Measurements from ENCODE around the gene NETO2.

The NETO2 gene

DNA sequence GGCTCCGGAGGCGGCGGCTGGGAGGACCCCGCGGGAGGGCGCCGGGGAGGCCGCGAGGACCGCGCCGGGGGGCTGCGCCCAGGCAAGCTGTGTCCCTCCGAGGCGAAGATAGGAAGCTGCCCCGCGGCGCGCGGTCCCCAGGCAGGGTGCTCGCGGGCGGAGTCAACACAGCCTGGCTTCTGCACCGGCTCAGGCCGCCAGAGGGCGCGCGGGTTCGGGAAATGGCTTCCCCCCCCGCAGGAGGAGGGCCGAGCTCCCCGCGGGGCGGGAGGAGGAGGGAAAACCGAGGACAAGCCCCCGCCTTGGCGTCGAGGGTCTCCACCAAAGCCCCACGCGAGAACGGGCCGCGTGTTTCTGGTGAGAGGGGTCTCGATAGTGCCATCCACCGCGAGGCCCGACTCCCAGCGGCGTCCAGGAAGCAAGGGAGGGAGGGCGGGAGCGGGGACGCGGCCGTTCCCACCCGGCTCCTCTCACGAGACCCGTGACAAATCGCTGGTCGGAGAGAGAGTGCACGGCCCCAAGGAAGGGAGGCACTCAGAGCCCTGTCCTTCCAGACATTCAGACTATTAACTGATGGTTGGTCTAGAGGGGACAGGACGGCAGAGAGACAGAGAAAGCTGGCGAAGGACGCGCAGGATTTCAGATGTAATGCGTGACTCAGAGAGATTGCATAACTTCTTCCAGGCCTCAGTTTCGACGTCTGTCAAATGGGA lies 105.8 kb downstream of the NETO2 start:
- peak overlapping the region; percentile 57 for H3K4me3 ChIP-seq (ENCODE audit: low read depth, low read length)
- TF ChIP-seq, protein P1, sequence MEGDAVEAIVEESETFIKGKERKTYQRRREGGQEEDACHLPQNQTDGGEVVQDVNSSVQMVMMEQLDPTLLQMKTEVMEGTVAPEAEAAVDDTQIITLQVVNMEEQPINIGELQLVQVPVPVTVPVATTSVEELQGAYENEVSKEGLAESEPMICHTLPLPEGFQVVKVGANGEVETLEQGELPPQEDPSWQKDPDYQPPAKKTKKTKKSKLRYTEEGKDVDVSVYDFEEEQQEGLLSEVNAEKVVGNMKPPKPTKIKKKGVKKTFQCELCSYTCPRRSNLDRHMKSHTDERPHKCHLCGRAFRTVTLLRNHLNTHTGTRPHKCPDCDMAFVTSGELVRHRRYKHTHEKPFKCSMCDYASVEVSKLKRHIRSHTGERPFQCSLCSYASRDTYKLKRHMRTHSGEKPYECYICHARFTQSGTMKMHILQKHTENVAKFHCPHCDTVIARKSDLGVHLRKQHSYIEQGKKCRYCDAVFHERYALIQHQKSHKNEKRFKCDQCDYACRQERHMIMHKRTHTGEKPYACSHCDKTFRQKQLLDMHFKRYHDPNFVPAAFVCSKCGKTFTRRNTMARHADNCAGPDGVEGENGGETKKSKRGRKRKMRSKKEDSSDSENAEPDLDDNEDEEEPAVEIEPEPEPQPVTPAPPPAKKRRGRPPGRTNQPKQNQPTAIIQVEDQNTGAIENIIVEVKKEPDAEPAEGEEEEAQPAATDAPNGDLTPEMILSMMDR (IDR thresholded peaks at IDR 0.05; ENCODE audit: low read depth, low read length, missing control alignments) = peak; percentile 85
- peak; percentile 15 for DNase-seq (ENCODE audit: low read depth)
- in situ Hi-C loops (cut with HindIII; ENCODE audit: low sequenced_read_pairs) = no loop called here

DNA sequence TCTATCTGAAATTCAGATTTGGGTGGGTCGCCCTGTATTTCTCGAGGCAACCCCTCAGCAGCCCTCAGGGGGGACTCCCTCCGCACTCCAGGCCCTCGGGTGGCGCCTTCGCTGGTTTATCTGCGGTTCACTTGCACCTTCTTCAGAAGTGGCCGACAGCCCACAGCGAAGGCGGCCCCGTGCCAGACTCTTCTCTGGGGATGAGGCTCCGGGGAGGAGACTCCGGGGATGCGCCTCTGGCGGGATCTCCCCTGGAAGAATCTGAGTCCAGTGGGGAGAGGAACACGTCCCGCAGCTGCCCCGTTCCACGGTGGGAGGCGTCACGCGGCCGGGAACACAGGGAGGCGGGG lies 106.4 kb downstream of the NETO2 start:
- TF ChIP-seq, protein P1 (IDR thresholded peaks at IDR 0.05; ENCODE audit: low read depth, low read length, missing control alignments) = no peak
- peak overlapping the region; percentile 57 for H3K4me3 ChIP-seq (ENCODE audit: low read depth, low read length)
- in situ Hi-C loops (cut with HindIII; ENCODE audit: low sequenced_read_pairs) = no loop called here
- no peak for DNase-seq (ENCODE audit: low read depth)

DNA sequence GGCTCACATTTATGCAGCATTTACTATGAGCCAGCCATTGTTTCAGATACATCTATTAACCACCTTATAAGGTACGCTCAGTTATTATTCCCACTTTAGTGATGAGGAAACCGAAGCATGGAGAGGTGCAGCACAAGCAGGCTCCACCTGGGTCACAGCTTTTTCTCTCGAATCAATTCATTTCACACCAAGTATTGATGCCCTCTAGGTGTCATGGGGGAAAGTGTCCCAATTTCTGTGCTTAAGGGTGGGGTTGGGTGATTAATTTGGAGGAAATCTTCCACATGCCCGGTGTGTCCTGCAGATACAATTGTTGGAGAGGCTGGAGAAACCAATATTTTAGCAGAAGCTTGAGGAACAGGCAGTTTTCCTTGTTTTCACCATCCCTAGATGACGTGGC lies 107.5 kb downstream of the NETO2 start:
- TF ChIP-seq, protein P1 (IDR thresholded peaks at IDR 0.05; ENCODE audit: low read depth, low read length, missing control alignments) = no peak
- in situ Hi-C loops (cut with HindIII; ENCODE audit: low sequenced_read_pairs) = no loop called here
- no peak overlapping the region for H3K4me3 ChIP-seq (ENCODE audit: low read depth, low read length)
- DNase-seq (ENCODE audit: low read depth) = no peak

DNA sequence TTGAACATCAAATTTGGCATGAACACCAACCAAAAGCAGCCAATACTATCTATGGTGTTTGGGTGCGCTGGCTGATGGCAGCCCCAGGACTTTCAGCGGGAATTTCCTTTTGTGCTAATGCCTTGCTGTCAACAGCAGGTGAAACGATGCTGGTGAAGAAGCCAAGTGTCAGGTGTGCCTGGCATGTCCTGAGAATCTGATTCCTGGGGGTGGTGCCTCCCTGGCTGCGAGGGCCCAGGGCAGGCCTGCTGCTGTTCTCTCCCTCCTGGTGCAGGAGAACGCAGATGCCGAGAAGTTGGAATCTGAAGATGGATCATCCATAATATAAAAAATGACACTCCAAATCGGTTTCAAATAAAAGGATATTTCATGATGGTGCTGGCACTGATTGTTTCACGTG lies 108.3 kb downstream of the NETO2 start:
- TF ChIP-seq, protein P1 (IDR thresholded peaks at IDR 0.05; ENCODE audit: low read depth, low read length, missing control alignments) = no peak
- no peak overlapping the region for H3K4me3 ChIP-seq (ENCODE audit: low read depth, low read length)
- in situ Hi-C loops (cut with HindIII; ENCODE audit: low sequenced_read_pairs) = no loop called here

DNA sequence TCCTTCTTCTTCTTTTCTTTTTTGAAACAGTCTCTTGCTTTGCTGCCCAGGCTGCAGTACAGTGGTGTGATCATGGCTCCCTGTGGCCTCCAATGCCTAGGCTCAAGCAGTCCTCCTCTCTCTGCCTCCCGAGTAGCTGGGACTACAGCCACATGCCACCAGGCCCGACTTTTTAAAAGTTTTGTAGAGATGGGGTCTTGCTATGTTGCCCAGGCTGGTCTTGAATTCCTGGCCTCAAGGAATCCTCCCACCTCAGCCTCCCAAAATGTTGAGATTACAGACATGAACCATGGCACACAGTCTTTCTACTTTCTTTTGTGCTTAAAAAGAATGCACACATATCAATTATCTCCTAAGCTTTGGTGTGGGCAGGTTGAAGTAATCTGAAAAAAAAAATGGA lies 109.3 kb downstream of the NETO2 start:
- TF ChIP-seq, protein P1 (IDR thresholded peaks at IDR 0.05; ENCODE audit: low read depth, low read length, missing control alignments) = no peak
- in situ Hi-C loops (cut with HindIII; ENCODE audit: low sequenced_read_pairs) = no loop called here
- no peak for DNase-seq (ENCODE audit: low read depth)

More for the DNA sequence above, 108.3 kb downstream of the NETO2 start:
- no peak for DNase-seq (ENCODE audit: low read depth)

DNA sequence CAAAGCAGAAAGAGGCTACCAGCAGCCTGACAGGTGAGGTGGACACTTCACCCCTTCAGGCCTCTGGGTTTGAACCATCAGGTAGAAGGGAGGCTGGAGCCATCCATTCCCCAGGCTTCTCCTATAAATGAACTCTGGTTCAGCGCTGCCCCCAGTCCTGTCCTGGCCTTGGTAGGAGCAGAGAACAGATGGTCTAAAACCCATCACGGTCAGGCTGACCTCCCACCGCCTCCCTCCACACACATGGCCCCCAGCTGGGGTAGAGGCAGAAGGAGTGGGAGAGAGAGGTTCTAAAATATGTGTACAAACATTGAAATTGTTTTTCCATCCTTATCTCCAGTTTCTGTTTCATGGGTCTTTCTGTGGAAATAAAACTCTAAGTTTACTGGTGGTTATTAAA lies 110.6 kb downstream of the NETO2 start:
- no peak for DNase-seq (ENCODE audit: low read depth)
- in situ Hi-C loops (cut with HindIII; ENCODE audit: low sequenced_read_pairs) = no loop called here
- TF ChIP-seq, protein P1 (IDR thresholded peaks at IDR 0.05; ENCODE audit: low read depth, low read length, missing control alignments) = no peak
- H3K4me3 ChIP-seq (ENCODE audit: low read depth, low read length) = no peak overlapping the region

More for the DNA sequence above, 109.3 kb downstream of the NETO2 start:
- H3K4me3 ChIP-seq (ENCODE audit: low read depth, low read length) = no peak overlapping the region
